H9 (cell line): Measurements from ENCODE around the gene MED8. TPM values are rescaled to one million over a fixed set of nuclear protein-coding genes. Genes with fewer than 3 reads are reported as not detected.

Experiments used
- DNase-seq: peaks from one replicate; pipeline ENCODE4 v3.0.0-alpha.2; 2017
- H2AFZ ChIP-seq: one replicate; pipeline ENCODE4 v1.6.1; 2013; ENCODE audit warnings: mild to moderate bottlenecking, low read length, control low read depth, moderate library complexity
- H2AK5ac ChIP-seq: 2 replicates; pipeline ENCODE4 v1.6.1; 2013; ENCODE audit warnings: low read length, control low read depth, mixed read lengths; ENCODE audit not compliant: insufficient read length
- H2BK120ac ChIP-seq: one replicate; pipeline ENCODE4 v1.6.1; 2013; ENCODE audit warnings: low read depth, mild to moderate bottlenecking, low read length, control low read depth, inconsistent platforms; ENCODE audit not compliant: poor library complexity, severe bottlenecking
- H2BK12ac ChIP-seq: 2 replicates; pipeline ENCODE4 v1.6.1; 2013; ENCODE audit warnings: low read length, control low read depth, mixed read lengths, low read depth; ENCODE audit not compliant: insufficient read length
- H2BK15ac ChIP-seq: 2 replicates; pipeline ENCODE4 v1.6.1; 2013; ENCODE audit warnings: low read depth, low read length, control low read depth
- H2BK20ac ChIP-seq: one replicate; pipeline ENCODE4 v1.6.1; 2013; ENCODE audit warnings: low read depth, mild to moderate bottlenecking, low read length, control low read depth, inconsistent platforms; ENCODE audit not compliant: poor library complexity, severe bottlenecking
- H2BK5ac ChIP-seq: 2 replicates; pipeline ENCODE4 v1.6.1; 2013; ENCODE audit warnings: low read length, control low read depth, mixed read lengths; ENCODE audit not compliant: insufficient read length
- H3K14ac ChIP-seq: 2 replicates; pipeline ENCODE4 v1.6.1; 2013; ENCODE audit warnings: low read length, control low read depth; ENCODE audit not compliant: insufficient read depth
- H3K18ac ChIP-seq: 2 replicates; pipeline ENCODE4 v1.6.1; 2013; ENCODE audit warnings: low read depth, mild to moderate bottlenecking, mixed read lengths, low read length, control low read depth; ENCODE audit not compliant: insufficient read length
- H3K23ac ChIP-seq: 2 replicates; pipeline ENCODE4 v1.6.1; 2013; ENCODE audit warnings: low read length, control low read depth, mixed read lengths, low read depth; ENCODE audit not compliant: insufficient read length
- H3K23me2 ChIP-seq: 2 replicates; pipeline ENCODE4 v1.6.1; 2013; ENCODE audit warnings: low read depth, mild to moderate bottlenecking, mixed read lengths, low read length, control low read depth; ENCODE audit not compliant: insufficient read length, poor library complexity, severe bottlenecking
- H3K27ac ChIP-seq: 2 replicates; pipeline ENCODE4 v1.5.1; 2013; ENCODE audit warnings: low read length, control low read depth, mixed read lengths, low read depth; ENCODE audit not compliant: insufficient read length
- H3K27me3 ChIP-seq: 2 replicates; pipeline ENCODE4 v1.6.1; 2013; ENCODE audit warnings: low read length, control low read depth, inconsistent platforms; ENCODE audit not compliant: insufficient read depth
- H3K4ac ChIP-seq: 2 replicates; pipeline ENCODE4 v1.6.1; 2013; ENCODE audit warnings: low read depth, mild to moderate bottlenecking, control low read depth, inconsistent platforms, low read length, moderate library complexity
- H3K4me1 ChIP-seq: 2 replicates; pipeline ENCODE4 v1.6.1; 2013; ENCODE audit warnings: low read length, control low read depth, inconsistent platforms; ENCODE audit not compliant: insufficient read depth
- H3K4me2 ChIP-seq: 2 replicates; pipeline ENCODE4 v1.6.1; 2013; ENCODE audit warnings: low read length, control low read depth, mixed read lengths; ENCODE audit not compliant: insufficient read length, insufficient read depth
- H3K56ac ChIP-seq: 2 replicates; pipeline ENCODE4 v1.6.1; 2013; ENCODE audit warnings: low read depth, mild to moderate bottlenecking, mixed read lengths, low read length, control low read depth; ENCODE audit not compliant: insufficient read length
- H3K79me1 ChIP-seq: 2 replicates; pipeline ENCODE4 v1.6.1; 2013; ENCODE audit warnings: low read depth, mild to moderate bottlenecking, moderate library complexity, low read length, control low read depth, inconsistent platforms; ENCODE audit not compliant: insufficient read depth, poor library complexity, severe bottlenecking
- H3K79me2 ChIP-seq: 2 replicates; pipeline ENCODE4 v1.6.1; 2013; ENCODE audit warnings: low read length, control low read depth, inconsistent platforms; ENCODE audit not compliant: insufficient read depth
- H3K9ac ChIP-seq: 2 replicates; pipeline ENCODE4 v1.6.1; 2013; ENCODE audit warnings: low read length, control low read depth, mixed read lengths; ENCODE audit not compliant: insufficient read length; ENCODE audit errors: extremely low read depth
- H3K9me3 ChIP-seq: one replicate; pipeline ENCODE4 v1.6.1; 2013; ENCODE audit warnings: low read depth, low read length, inconsistent platforms; ENCODE audit not compliant: control insufficient read depth
- H3T11ph ChIP-seq: one replicate; pipeline ENCODE4 v1.6.1; 2013; ENCODE audit warnings: mild to moderate bottlenecking, low read length, control low read depth, inconsistent platforms
- H4K20me1 ChIP-seq: one replicate; pipeline ENCODE4 v1.6.1; 2013; ENCODE audit not compliant: control insufficient read depth, insufficient read length, insufficient read depth
- H4K5ac ChIP-seq: 2 replicates; pipeline ENCODE4 v1.6.1; 2013; ENCODE audit warnings: low read depth, mild to moderate bottlenecking, mixed read lengths, low read length, control low read depth; ENCODE audit not compliant: insufficient read length
- H4K8ac ChIP-seq: replicated peaks from 2 replicates; pipeline ENCODE4 v1.6.1; 2013; ENCODE audit warnings: low read length, control low read depth, mixed read lengths, low read depth; ENCODE audit not compliant: insufficient read length
- H4K91ac ChIP-seq: 2 replicates; pipeline ENCODE4 v1.6.1; 2013; ENCODE audit warnings: low read depth, mild to moderate bottlenecking, moderate library complexity, mixed read lengths, low read length, control low read depth; ENCODE audit not compliant: insufficient read length
- H3K27ac Mint-ChIP-seq, 3 experiments: 2 replicates in 2 of 3; 3 replicates in 1 of 3; pipeline ENCODE4 v1.8.0; 2020 to 2021; ENCODE audit warnings: mixed read lengths in 3 of 3, mild to moderate bottlenecking in 1 of 3, moderate library complexity in 1 of 3
- H3K27me3 Mint-ChIP-seq: 2 replicates; pipeline ENCODE4 v1.8.0; 2021; ENCODE audit warnings: low read depth, mild to moderate bottlenecking, moderate library complexity, mixed read lengths
- H3K36me3 Mint-ChIP-seq, 3 experiments: 2 replicates in 2 of 3; 3 replicates in 1 of 3; pipeline ENCODE4 v1.8.0; 2020 to 2021; ENCODE audit warnings: low read depth in 3 of 3, mixed read lengths in 3 of 3; ENCODE audit not compliant: insufficient read depth in 1 of 3
- H3K4me1 Mint-ChIP-seq, 2 experiments: 2 replicates each; pipeline ENCODE4 v1.8.0; 2020; ENCODE audit warnings: mixed read lengths in 2 of 2
- H3K4me3 Mint-ChIP-seq, 2 experiments: 2 replicates in 1 of 2; 3 replicates in 1 of 2; pipeline ENCODE4 v1.8.0; 2020 to 2021; ENCODE audit warnings: mild to moderate bottlenecking in 2 of 2, mixed read lengths in 2 of 2, moderate library complexity in 1 of 2
- H3K9me3 Mint-ChIP-seq, 2 experiments: 2 replicates in 1 of 2; 3 replicates in 1 of 2; pipeline ENCODE4 v1.8.0; 2020; ENCODE audit warnings: mild to moderate bottlenecking in 2 of 2, mixed read lengths in 2 of 2, moderate library complexity in 1 of 2
- CTCF ChIP-seq: fragments of 200-600 bp; sonication (generic); conservative IDR thresholded peaks from 3 replicates; pipeline ENCODE4 v1.8.0; 2021; ENCODE audit warnings: antibody characterized with exemption, mild to moderate bottlenecking
- WGBS: extraction: QIAGEN DNeasy Blood & Tissue Kit; methylation state at CpG from one replicate; pipeline ENCODE4 v1.1.7; 2013; ENCODE audit warnings: missing lambda C conversion rate, low lambda C conversion rate, mixed read lengths; ENCODE audit not compliant: insufficient read length; ENCODE audit errors: extremely low coverage; 5-methylcytosine and 5-hydroxymethylcytosine counted together
- total RNA-seq: library from RNA; stranded (reverse); gene quantifications from 2 replicates; pipeline ENCODE4 v1.2.1, GENCODE V29; 2021

The MED8 gene
- total RNA-seq, 1 experiment from 2014 or later = 23.0 TPM

DNA sequence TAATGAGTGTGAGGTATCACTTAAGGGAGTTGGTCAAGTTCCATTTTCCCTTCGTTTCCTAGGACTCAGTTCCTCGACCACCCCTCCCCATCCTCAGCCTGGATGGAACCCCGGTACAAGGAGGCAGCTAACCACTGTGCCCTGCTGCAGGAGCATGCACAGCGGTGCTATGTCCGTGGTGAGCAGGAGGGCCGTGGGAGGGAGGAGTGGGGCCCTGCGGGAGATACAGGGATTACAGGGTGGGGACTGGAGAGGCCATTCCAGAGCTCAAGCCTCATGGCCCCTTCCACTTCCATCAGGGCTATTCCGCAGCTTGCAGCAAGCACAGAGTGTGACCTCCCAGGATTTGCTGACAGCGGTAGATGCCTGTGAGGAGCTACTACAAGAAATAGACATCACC lies 38.3 kb upstream of the MED8 start:
- H4K91ac ChIP-seq = no peak overlapping the region
- H3K23me2 ChIP-seq = no peaks in the 10 kb centered on the region
- H3K27ac ChIP-seq = no peak overlapping the region
- no peak overlapping the region for H2BK120ac ChIP-seq
- no CpG with 5 or more reads among the region's 9 CpGs for WGBS
- no peaks in the 10 kb centered on the region for H4K20me1 ChIP-seq
- no peaks in the 10 kb centered on the region for H3K79me1 ChIP-seq
- H2BK20ac ChIP-seq = no peak overlapping the region
- H3K4me1 ChIP-seq = no peaks in the 10 kb centered on the region
- no peak overlapping the region for H2BK5ac ChIP-seq
- Mint-ChIP-seq H3K36me3 (peaks cover 25 to 79% (median 78%) of the 10 kb centered on the region in 3 experiments; a peak in 6 of 7 replicates), H3K27ac (no peak overlapping the region; a peak in 1 of 7 replicates), H3K4me3 (no peak overlapping the region), H3K27me3 (no peaks in the 10 kb centered on the region), H3K4me1 (no peaks in the 10 kb centered on the region), H3K9me3 (no peaks in the 10 kb centered on the region)
- H2BK15ac ChIP-seq = no peak overlapping the region
- no peak for DNase-seq
- no peak overlapping the region for H2AK5ac ChIP-seq
- no peaks in the 10 kb centered on the region for H3K9me3 ChIP-seq
- no peak overlapping the region for H4K8ac ChIP-seq
- no peak overlapping the region for H3T11ph ChIP-seq
- TF ChIP-seq CTCF = no peak
- no peak overlapping the region for H3K23ac ChIP-seq
- no peak overlapping the region for H3K4ac ChIP-seq
- no peaks in the 10 kb centered on the region for H3K79me2 ChIP-seq
- H3K27me3 ChIP-seq = no peaks in the 10 kb centered on the region
- H3K18ac ChIP-seq = no peak overlapping the region
- H3K9ac ChIP-seq = no peak overlapping the region
- H2AFZ ChIP-seq = no peak overlapping the region
- H2BK12ac ChIP-seq = no peak overlapping the region
- no peak overlapping the region for H3K14ac ChIP-seq
- no peak overlapping the region for H3K4me2 ChIP-seq
- H4K5ac ChIP-seq = no peak overlapping the region
- no peak overlapping the region for H3K56ac ChIP-seq
